HG03521 (cell line): ENCODE results near the gene ADAMTS9.
A peak's percentile ranks its signal among the peaks of the same experiment; 100 is the strongest.
"Not testable (repeated sequence)": the region's sequence is repeated elsewhere in the genome, so short reads cannot be mapped to it uniquely, and the experiment has no call there.

Experiments
- ATAC-seq: cut with Tn5 transposase; IDR thresholded peaks from one replicate; pipeline ENCODE4 v1.9.1; 2021; ENCODE audit warnings: mild to moderate bottlenecking, moderate library complexity; ENCODE audit not compliant: unreplicated experiment

Gene ADAMTS9

GRCh38 chr3:64550745-64551144, 137.1 kb downstream of the ADAMTS9 start:
- ATAC-seq = no peak

DNA sequence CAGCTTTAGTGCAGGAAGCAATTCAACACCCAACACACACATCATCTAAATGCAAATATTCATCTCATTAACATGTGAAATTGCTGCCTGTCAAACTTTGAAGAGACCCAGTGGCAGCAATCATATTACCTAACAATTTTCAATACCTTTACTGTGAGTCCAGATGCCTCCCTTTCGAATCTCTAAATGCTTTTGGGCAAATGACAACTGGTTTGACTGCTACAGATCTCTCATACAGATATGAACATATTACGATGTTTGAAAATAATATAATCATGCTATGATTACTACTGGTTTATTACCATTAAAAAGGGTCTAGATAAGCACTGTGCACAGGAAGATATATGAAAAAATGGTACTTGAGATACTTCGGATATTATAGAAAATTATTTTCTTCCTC, 137.9 kb downstream of the ADAMTS9 start:
- ATAC-seq = no peak

GRCh38 chr3:64548200-64548889, 139.5 kb downstream of the ADAMTS9 start:
- no peak for ATAC-seq

- ATAC-seq = no peak
Measured at GRCh38 chr3:64546856-64547255, 140.9 kb downstream of the ADAMTS9 start.

DNA sequence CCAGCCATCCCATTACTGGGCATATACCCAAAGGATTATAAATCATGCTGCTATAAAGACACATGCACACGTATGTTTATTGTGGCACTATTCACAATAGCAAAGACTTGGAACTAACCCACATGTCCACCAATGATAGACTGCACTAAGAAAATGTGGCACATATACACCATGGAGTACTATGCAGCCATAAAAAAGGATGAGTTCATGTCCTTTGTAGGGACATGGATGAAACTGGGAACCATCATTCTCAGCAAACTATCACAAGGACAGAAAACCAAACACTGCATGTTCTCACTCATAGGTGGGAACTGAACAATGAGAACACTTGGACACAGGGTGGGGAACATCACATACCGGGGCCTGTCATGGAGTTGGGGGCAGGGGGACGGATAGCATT, 142.6 kb downstream of the ADAMTS9 start:
- not testable (repeated sequence) for ATAC-seq

DNA sequence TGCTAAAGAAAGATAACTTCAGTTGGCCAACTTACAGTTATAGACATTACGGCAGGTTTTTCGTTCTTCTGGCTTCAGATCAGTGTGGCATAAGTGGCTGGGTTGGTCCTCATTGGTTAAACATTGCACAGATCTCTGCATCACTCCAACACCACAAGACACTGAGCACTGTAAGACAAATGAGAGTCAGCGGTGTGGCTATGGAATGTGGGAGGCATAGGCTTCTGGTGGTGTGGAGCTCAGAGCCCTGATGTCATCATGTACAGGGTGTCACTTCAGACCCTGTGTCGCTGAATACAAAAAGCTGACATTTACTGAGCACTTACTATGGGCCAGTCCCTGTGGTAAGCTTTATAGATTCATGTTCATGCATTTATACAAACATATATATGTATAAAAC, 146.0 kb downstream of the ADAMTS9 start:
- no peak for ATAC-seq

GRCh38 chr3:64539451-64540196, 148.2 kb downstream of the ADAMTS9 start:
- ATAC-seq = no peak

DNA sequence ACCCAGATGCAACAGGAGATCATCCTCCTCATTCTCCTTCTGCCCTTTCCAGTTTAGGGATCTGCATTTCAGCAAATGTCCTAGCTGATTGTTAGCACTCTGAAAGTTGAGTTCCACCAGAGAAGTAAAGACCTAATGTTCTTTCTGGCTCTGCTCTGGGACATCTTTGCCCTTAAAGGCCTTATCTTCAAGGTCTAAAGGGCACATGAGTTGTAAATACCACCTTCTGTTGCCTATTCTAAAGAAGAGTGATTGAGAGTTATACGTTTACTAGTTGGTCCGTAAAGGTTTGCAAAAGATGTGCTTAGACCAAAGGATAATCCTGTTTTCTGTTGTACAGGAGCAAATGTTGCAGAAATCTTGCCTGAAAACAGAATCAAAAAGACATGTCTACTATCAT, 151.6 kb downstream of the ADAMTS9 start:
- no peak for ATAC-seq

- ATAC-seq = peak; percentile 95
Measured at GRCh38 chr3:64533617-64534317, 154.0 kb downstream of the ADAMTS9 start.

GRCh38 chr3:64530434-64531049, 157.3 kb downstream of the ADAMTS9 start:
- ATAC-seq = no peak

- no peak for ATAC-seq
Measured at GRCh38 chr3:64523324-64523723, 164.5 kb downstream of the ADAMTS9 start.

DNA sequence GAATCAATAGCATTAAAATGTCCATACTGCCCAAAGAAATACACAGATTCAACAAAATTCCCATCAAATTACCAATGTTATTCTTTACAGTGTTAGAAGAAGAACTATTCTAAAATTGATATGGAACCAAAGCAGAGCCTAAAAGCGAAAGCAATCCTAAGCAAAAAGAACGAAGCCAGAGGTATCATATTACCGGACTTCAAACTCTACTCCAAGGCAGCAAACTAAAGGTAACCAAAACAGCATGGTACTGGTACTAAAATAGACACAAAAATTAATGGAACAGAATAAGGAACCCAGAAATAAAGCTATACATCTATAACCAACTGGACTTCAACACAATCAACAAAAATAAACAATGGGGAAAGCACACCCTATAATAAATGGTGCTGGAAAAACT, 167.5 kb downstream of the ADAMTS9 start:
- no peak for ATAC-seq

GRCh38 chr3:64518950-64519349, 168.8 kb downstream of the ADAMTS9 start:
- ATAC-seq = no peak

DNA sequence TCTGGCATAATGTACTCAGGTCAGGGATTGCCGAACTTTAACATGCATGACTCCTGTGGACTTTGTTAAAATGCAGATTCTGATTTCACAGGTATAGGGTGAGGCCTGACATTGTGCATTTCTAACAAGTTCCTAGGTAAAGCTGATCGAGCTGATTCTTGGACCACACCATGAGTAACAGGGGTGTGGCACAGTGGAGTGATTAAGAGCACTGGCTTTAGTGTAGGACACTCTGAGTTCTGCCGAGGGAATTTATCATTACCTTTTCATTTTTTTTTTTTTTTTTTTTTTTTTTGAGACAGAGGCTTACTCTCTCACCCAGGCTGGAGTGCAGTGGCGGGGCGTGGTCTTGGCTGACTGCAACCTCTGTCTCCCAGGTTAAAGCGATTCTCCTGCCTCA, 169.3 kb downstream of the ADAMTS9 start:
- no peak for ATAC-seq

DNA sequence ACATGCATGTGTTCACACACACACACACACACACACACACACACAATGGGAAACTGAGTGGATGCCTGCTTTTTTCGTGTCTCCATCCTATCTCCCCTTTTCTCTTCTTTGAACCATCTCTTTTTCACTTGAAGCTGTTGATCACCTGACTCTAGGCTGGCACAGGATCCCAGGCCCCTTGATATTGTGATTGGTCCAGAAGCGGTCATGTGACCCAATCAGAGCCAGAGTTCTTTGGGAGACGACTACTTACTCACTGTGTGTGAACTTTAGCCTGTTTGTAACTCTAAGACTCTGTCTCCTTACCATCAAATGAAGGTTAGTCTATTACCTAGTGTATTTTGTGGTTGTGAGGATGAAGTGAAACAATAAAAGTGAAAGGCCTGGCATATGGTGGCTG, 172.9 kb downstream of the ADAMTS9 start:
- no peak for ATAC-seq

- no peak for ATAC-seq
Measured at GRCh38 chr3:64509206-64509605, 178.6 kb downstream of the ADAMTS9 start.

DNA sequence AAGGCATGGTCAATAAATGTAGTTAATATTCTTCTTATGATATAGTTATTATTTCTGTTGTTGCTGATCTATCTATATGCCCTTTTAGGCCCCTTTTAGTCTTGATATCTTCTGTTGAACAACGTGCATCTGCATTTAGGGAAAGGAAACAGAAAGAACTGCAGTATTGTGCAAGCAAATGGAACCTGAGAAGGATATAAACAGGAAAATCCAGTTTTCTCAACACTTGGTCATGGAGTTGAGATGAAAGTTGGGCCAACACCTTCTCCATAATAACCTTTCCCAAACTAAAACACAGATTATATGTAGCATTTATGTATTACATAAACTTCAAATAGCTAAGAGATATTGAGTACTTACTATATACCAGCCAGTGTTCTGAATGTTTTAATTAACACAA, 179.7 kb downstream of the ADAMTS9 start:
- no peak for ATAC-seq

DNA sequence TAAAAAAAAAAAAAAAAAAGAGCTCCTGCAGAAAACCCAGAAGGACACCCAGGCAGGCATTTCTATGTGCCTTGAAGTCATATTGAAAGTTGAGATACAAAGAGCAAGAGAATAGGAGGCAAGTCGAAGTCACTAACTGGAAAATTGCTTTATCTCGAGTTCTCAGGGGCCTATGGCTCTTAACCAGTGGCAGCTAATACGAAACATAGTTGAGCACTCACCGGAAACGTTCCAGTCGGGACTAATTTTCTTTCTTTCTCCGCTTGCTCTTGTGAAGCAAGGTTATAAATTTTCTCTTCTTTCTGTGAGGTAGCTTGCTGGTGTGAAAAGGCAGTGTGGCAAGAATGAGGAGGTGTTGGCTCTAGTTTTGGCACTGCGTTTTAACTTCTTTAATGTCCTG, 181.5 kb downstream of the ADAMTS9 start:
- ATAC-seq = no peak

- no peak for ATAC-seq
Measured at GRCh38 chr3:64505419-64505818, 182.4 kb downstream of the ADAMTS9 start.

- ATAC-seq = no peak
Measured at GRCh38 chr3:64502284-64502683, 185.5 kb downstream of the ADAMTS9 start.

GRCh38 chr3:64501298-64501906, 186.4 kb downstream of the ADAMTS9 start:
- no peak for ATAC-seq
